Measurements from ENCODE around the gene SEMA3C. TPM values are rescaled to one million over a fixed set of nuclear protein-coding genes. Genes with fewer than 3 reads are reported as not detected.

The SEMA3C gene
- total RNA-seq, 1 experiment from 2014 or later = 232 TPM

DNA sequence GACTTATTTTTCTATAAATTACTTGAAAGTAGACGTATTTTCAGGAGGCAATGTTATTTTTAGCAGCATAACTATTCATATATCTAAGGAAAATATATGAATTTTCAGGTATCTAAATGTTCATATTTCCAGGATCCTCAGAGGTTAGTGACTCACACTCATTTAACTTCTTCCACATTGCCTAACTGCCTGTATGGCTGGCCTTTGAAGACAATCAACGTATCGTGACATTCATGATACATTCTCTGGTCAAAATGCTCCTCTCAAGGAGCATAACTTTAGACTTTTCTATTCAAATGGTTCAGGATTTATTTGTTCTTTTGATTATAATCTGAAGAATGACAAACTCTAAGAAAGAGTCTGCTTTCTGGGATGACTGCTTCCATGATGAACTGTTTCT is 89.3 kb downstream of the SEMA3C start:
- Histone ChIP-seq H3K27ac (ENCODE audit: low read length) (peak overlapping the region; percentile 90), H3K9me3 (ENCODE audit: control insufficient read depth, insufficient read depth, low read depth, low read length) (no peaks in the 10 kb centered on the region), H3K4me3 (ENCODE audit: low read depth in 2 of 2, low read length in 2 of 2) (no peak overlapping the region), H3K4me1 (ENCODE audit: control insufficient read depth, insufficient read depth, low read length) (peaks cover 98% of the 10 kb centered on the region), H3K36me3 (ENCODE audit: control insufficient read depth, insufficient read depth, low read length) (peaks cover 9% of the 10 kb centered on the region; the same call in 1 of the 2 replicates), H3K27me3 (ENCODE audit: control insufficient read depth, insufficient read depth, low read length) (no peaks in the 10 kb centered on the region)
- in situ Hi-C loops (cut with HindIII; ENCODE audit: low pct_unique_long_range_greater_than_20kb, low sequenced_read_pairs) (no loop called here), intact Hi-C loops (cut with micrococcal nuclease; ENCODE audit: unreplicated experiment) (no loop called here)
- TF ChIP-seq POLR2AphosphoS5 (IDR thresholded peaks at IDR 0.05; ENCODE audit: low read depth, low read length) = no peak
- no TSS peak for BruUV-seq (replicated peaks)
- DNase-seq (ENCODE audit: low read depth, low spot score) (no peak), ATAC-seq (no peak)
- ChIA-PET POLR2A (no interaction called here), CTCF (no interaction called here)

DNA sequence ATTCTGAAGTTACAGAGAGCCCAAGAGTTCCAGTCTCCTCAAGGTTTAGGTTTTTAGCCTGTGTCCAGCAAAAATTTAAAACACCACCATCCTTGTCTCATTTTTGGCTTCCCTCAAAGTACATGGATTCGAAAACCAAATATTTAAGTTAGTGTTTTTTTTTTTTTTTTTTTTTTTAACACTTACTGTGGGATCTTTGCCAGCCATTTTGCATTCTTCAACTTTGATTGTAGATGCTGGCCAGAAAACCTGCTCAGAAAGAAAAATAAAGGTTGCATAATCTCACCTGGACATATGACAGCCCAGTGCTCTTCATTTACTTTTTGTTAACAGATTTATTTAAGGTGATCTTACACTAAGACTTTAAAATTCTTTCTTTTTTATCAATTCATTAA is 91.6 kb downstream of the SEMA3C start:
- no peak for DNase-seq (ENCODE audit: low read depth, low spot score)
- no peak for ATAC-seq
- Histone ChIP-seq H3K36me3 (ENCODE audit: control insufficient read depth, insufficient read depth, low read length) (peaks cover 17% of the 10 kb centered on the region), H3K4me3 (ENCODE audit: low read depth in 2 of 2, low read length in 2 of 2) (no peak overlapping the region), H3K27ac (ENCODE audit: low read length) (peak overlapping the region; percentile 90), H3K27me3 (ENCODE audit: control insufficient read depth, insufficient read depth, low read length) (no peaks in the 10 kb centered on the region), H3K4me1 (ENCODE audit: control insufficient read depth, insufficient read depth, low read length) (peaks cover 97% of the 10 kb centered on the region), H3K9me3 (ENCODE audit: control insufficient read depth, insufficient read depth, low read depth, low read length) (no peaks in the 10 kb centered on the region)
- BruUV-seq (replicated peaks) = no TSS peak
- ChIA-PET CTCF (no interaction called here), POLR2A (no interaction called here)
- TF ChIP-seq, protein P1, sequence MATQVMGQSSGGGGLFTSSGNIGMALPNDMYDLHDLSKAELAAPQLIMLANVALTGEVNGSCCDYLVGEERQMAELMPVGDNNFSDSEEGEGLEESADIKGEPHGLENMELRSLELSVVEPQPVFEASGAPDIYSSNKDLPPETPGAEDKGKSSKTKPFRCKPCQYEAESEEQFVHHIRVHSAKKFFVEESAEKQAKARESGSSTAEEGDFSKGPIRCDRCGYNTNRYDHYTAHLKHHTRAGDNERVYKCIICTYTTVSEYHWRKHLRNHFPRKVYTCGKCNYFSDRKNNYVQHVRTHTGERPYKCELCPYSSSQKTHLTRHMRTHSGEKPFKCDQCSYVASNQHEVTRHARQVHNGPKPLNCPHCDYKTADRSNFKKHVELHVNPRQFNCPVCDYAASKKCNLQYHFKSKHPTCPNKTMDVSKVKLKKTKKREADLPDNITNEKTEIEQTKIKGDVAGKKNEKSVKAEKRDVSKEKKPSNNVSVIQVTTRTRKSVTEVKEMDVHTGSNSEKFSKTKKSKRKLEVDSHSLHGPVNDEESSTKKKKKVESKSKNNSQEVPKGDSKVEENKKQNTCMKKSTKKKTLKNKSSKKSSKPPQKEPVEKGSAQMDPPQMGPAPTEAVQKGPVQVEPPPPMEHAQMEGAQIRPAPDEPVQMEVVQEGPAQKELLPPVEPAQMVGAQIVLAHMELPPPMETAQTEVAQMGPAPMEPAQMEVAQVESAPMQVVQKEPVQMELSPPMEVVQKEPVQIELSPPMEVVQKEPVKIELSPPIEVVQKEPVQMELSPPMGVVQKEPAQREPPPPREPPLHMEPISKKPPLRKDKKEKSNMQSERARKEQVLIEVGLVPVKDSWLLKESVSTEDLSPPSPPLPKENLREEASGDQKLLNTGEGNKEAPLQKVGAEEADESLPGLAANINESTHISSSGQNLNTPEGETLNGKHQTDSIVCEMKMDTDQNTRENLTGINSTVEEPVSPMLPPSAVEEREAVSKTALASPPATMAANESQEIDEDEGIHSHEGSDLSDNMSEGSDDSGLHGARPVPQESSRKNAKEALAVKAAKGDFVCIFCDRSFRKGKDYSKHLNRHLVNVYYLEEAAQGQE (IDR thresholded peaks at IDR 0.05; ENCODE audit: insufficient read depth in 1 of 2, low read depth in 2 of 2, low read length in 1 of 2) = no peak
- TF ChIP-seq SIN3A (IDR thresholded peaks at IDR 0.05; ENCODE audit: borderline replicate concordance, insufficient read depth, low read depth, low read length) = no peak
- TF ChIP-seq POLR2AphosphoS5 (IDR thresholded peaks at IDR 0.05; ENCODE audit: low read depth, low read length) = no peak
- TF ChIP-seq, protein P2, sequence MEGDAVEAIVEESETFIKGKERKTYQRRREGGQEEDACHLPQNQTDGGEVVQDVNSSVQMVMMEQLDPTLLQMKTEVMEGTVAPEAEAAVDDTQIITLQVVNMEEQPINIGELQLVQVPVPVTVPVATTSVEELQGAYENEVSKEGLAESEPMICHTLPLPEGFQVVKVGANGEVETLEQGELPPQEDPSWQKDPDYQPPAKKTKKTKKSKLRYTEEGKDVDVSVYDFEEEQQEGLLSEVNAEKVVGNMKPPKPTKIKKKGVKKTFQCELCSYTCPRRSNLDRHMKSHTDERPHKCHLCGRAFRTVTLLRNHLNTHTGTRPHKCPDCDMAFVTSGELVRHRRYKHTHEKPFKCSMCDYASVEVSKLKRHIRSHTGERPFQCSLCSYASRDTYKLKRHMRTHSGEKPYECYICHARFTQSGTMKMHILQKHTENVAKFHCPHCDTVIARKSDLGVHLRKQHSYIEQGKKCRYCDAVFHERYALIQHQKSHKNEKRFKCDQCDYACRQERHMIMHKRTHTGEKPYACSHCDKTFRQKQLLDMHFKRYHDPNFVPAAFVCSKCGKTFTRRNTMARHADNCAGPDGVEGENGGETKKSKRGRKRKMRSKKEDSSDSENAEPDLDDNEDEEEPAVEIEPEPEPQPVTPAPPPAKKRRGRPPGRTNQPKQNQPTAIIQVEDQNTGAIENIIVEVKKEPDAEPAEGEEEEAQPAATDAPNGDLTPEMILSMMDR (IDR thresholded peaks at IDR 0.05) = no peak
- no peak for TF ChIP-seq TCF7L2 (IDR thresholded peaks at IDR 0.05; ENCODE audit: low read depth, low read length)
- intact Hi-C loops (cut with micrococcal nuclease; ENCODE audit: unreplicated experiment) = no loop called here
- in situ Hi-C loops (cut with HindIII; ENCODE audit: low pct_unique_long_range_greater_than_20kb, low sequenced_read_pairs) = no loop called here

DNA sequence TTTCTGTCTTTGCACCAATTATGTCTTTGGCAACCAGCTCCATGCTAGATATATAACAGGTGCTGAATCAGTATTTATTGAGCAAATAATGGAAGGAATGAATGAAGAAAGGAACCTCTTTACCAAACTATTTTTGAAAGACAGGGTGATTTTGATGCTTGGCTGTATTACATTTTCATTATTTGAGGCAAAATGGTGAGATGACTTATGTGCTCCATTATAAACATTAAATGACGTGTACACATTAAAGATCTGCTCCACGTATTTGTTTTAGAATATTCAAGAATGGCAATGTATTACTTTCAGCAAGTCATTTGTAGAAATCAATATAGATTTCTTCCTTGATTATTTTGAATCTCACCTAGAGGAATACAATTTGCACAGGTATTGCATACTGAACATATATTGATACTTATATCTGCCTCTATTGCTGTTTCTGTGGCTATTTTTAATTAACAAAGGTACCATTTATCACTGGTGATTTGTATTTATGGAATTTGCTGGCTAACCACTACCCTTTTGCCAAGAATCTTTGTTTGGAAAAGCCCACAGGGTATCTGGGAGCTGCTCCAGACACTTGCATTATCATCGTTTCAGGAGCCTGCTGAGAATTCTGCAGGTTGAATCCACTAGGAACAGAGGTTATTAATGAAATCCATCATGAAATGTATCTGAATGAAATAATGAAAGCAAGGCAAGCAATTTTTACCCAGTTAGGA is 92.2 kb downstream of the SEMA3C start:
- TF ChIP-seq SIN3A (IDR thresholded peaks at IDR 0.05; ENCODE audit: borderline replicate concordance, insufficient read depth, low read depth, low read length) (no peak), TCF7L2 (IDR thresholded peaks at IDR 0.05; ENCODE audit: low read depth, low read length) (peak; percentile 46; the same call in 1 of the 2 replicates), POLR2AphosphoS5 (IDR thresholded peaks at IDR 0.05; ENCODE audit: low read depth, low read length) (peak; percentile 74)
- TF ChIP-seq, protein P2 (IDR thresholded peaks at IDR 0.05) = no peak
- ChIA-PET CTCF (no interaction called here), POLR2A (no interaction called here)
- in situ Hi-C loops (cut with HindIII; ENCODE audit: low pct_unique_long_range_greater_than_20kb, low sequenced_read_pairs) = no loop called here
- Histone ChIP-seq H3K36me3 (ENCODE audit: control insufficient read depth, insufficient read depth, low read length) (peaks cover 17% of the 10 kb centered on the region), H3K4me3 (ENCODE audit: low read depth in 2 of 2, low read length in 2 of 2) (no peak overlapping the region), H3K9me3 (ENCODE audit: control insufficient read depth, insufficient read depth, low read depth, low read length) (no peaks in the 10 kb centered on the region), H3K27me3 (ENCODE audit: control insufficient read depth, insufficient read depth, low read length) (no peaks in the 10 kb centered on the region), H3K4me1 (ENCODE audit: control insufficient read depth, insufficient read depth, low read length) (peaks cover 97% of the 10 kb centered on the region), H3K27ac (ENCODE audit: low read length) (peak overlapping the region; percentile 90)
- BruUV-seq (replicated peaks) = no TSS peak
- DNase-seq (ENCODE audit: low read depth, low spot score) = no peak
- intact Hi-C loops (cut with micrococcal nuclease; ENCODE audit: unreplicated experiment) = no loop called here
- ATAC-seq = peak; percentile 82

Data from Panc1 (cell line).